ENCODE measurements around the gene ATP1A3.
"Not testable (repeated sequence)": the region's sequence is repeated elsewhere in the genome, so short reads cannot be mapped to it uniquely, and the experiment has no call there.

The ATP1A3 gene

GRCh38 chr19:41993612-41994483 lies at the start of gene ATP1A3:
Gene ATP1A3, minus strand, starts transcription at chr19:41994230. Its CDS starts 154 bp downstream, at chr19:41994076.
- no peak for FAIRE-seq
- DNase-seq (ENCODE audit: low spot score): peak; percentile 4

DNA sequence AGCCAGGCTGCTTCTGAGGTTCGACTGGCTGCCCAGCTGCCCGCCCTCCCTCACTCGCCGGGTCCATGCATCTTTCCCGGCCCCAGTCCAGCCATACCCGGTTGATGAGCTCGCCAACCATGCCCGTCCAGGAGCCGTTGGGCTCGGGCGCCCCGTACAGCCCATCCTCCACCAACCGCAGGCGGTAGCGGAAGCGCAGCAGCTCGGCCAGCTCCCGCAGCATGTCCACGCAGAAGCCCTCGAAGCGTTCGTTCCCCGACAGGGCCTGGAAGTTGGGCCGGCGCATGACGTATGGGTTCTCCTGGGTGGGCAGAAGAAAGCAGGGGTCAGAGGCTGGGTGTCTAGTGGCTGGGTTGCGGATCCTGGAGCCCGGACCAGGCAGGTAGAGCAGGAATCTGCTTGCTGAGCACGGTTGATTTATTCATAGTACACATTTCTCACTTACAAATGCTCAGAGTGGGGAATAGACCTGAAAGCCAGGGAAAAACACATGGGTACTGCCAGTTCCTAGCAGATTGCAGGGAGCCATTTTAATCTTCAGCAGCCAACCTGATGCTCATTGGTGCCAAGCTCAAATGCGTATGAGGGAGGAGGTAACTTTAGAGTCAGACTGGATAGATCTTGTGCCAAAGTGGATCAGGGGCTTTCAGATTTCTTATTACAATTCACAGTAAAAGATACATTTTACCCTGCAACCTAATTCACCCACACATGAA lies 48.6 kb upstream of the ATP1A3 start:
- DNase-seq (ENCODE audit: low spot score): no peak
- FAIRE-seq: no peak

DNA sequence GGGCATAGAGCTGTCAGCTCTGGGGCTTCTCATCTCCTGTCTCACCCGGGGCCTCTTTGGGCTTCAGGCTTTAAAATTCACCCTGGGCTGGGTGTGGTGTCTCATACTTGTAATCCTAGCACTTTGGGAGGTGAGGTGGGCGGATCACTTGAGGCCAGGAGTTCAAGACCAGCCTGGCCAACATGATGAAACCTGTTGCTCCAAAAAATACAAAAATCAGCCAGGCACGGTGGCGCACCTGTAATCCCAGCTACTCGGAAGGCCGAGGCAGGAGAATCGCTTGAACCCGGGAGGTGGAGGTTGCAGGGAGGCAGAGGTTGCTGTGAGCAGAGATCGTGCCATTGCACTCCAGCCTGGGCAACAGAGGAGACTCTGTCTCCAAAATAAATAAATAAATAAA lies 46.5 kb upstream of the ATP1A3 start:
- FAIRE-seq: not testable (repeated sequence)

GRCh38 chr19:42040031-42040430 lies 46.0 kb upstream of the ATP1A3 start:
- FAIRE-seq: no peak
- DNase-seq (ENCODE audit: low spot score): no peak

More for the DNA sequence above, 46.5 kb upstream of the ATP1A3 start:
- not testable (repeated sequence) for DNase-seq (ENCODE audit: low spot score)

DNA sequence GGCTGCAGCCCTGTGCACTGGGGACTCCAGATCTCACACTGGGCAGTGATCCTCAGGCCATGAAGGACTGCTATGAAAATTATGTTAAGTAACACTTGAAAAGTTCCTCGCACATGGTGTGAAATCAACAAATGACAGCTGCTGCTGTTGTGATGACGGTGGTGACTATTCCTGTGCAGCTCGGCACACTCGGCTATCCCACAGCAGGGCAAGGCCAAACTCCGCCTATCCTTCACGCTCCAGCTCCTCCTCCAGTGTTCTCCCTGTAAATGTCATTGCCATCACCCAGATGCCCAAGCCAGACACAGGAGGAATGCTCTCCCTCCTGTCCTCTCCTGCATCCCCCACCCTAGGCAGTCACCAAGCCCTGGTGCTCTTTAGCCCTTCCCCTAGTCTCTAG lies 44.6 kb upstream of the ATP1A3 start:
- FAIRE-seq: no peak
- DNase-seq (ENCODE audit: low spot score): no peak

DNA sequence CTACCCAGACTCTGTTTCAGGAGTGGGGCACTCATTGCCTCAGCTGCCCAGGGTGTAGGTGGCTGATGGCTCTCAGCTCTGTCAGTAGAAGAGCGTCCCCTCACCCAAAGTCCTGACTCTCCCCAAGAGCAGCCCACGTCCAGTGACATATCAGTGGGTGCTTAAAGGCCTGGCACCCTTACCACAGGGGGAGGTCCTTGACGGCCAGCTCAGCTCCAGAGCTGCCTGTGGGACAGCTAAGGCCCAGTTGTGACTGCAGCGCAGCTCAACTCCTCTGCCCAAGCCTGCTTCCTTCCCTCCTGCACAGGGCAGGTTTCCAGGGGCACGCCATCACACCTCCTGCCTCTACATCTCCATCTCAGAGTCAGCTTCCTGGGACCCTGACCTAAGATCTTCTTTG lies 43.6 kb upstream of the ATP1A3 start:
- DNase-seq (ENCODE audit: low spot score): no peak
- no peak for FAIRE-seq

GRCh38 chr19:42034640-42035391 lies 40.8 kb upstream of the ATP1A3 start:
- peak; percentile 61 for DNase-seq (ENCODE audit: low spot score)
- FAIRE-seq: not testable (repeated sequence)

GRCh38 chr19:42033413-42033812 lies 39.4 kb upstream of the ATP1A3 start:
- DNase-seq (ENCODE audit: low spot score) (no peak), FAIRE-seq (no peak)

- no peak for FAIRE-seq
- DNase-seq (ENCODE audit: low spot score): peak; percentile 7
Observed at GRCh38 chr19:42032431-42032830, 38.4 kb upstream of the ATP1A3 start.

- FAIRE-seq (no peak), DNase-seq (ENCODE audit: low spot score) (no peak)
Observed at GRCh38 chr19:42030645-42031440, 36.8 kb upstream of the ATP1A3 start.

- FAIRE-seq (no peak), DNase-seq (ENCODE audit: low spot score) (no peak)
Observed at GRCh38 chr19:42028304-42029216, 34.5 kb upstream of the ATP1A3 start.

GRCh38 chr19:42024622-42025111 lies 30.6 kb upstream of the ATP1A3 start:
- no peak for DNase-seq (ENCODE audit: low spot score)
- no peak for FAIRE-seq

- no peak for DNase-seq (ENCODE audit: low spot score)
- FAIRE-seq: no peak
Observed at GRCh38 chr19:42023943-42024260, 29.9 kb upstream of the ATP1A3 start.

DNA sequence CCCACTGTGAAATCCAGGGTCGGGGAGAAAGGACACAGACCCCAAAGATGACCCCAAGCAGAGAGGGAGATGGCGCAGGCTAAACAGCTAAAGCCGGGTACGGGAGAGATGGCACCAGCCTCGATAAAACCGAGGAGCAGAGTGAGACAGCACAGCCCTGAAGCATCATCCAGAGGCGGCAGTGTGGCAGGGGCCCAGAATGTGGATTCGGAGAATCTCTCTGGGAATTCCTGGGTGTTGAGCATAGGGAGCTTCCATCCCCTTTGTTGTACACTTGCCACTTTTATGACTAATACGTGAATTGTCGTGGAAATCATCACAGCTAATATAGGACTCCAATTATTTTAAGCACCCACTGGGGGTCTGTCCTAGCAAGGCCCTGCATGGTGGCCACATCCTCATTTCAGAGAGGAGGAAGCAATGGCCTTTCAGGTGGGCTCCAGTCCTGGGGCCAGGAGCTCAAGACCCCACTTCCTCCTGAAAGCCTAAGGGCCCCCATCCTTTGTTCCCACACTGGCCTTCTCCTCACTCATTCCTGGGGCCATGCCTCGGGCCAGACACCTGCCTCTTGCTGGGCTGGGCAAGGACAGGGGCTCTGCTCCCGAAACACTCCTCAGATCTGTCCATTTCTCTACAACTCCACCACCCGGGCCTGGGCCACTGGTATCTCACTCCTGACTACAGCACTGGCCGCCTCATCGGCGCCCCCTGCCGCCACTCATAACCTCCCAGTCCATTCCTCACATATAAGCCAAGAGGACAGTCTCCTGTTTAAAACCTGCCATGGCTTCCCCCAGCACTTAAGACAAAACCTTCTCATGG lies 29.3 kb upstream of the ATP1A3 start:
- no peak for FAIRE-seq

DNA sequence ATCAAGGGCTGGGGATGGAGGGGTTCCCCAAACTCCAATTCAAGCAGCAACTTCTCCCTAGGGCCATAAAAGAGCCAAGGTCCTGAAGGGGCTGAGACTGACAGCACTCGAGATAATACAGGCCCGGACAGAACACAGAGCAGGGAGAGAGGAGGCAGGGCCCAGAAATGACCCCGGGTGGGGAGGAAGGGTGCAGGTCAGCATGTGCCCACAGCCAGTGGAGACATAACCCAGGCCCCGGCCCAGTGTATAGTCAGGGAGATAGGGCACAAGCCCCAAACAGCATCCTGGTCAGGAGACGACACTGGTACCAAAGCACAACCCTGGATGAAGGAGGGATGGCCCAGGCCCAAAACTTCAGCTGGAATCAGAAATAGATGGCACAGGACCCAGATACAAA lies 28.6 kb upstream of the ATP1A3 start:
- DNase-seq (ENCODE audit: low spot score): no peak
- FAIRE-seq: no peak

More for the DNA sequence above, 29.3 kb upstream of the ATP1A3 start:
- no peak for DNase-seq (ENCODE audit: low spot score)

GRCh38 chr19:42021185-42021584 lies 27.2 kb upstream of the ATP1A3 start:
- DNase-seq (ENCODE audit: low spot score) (no peak), FAIRE-seq (no peak)

DNA sequence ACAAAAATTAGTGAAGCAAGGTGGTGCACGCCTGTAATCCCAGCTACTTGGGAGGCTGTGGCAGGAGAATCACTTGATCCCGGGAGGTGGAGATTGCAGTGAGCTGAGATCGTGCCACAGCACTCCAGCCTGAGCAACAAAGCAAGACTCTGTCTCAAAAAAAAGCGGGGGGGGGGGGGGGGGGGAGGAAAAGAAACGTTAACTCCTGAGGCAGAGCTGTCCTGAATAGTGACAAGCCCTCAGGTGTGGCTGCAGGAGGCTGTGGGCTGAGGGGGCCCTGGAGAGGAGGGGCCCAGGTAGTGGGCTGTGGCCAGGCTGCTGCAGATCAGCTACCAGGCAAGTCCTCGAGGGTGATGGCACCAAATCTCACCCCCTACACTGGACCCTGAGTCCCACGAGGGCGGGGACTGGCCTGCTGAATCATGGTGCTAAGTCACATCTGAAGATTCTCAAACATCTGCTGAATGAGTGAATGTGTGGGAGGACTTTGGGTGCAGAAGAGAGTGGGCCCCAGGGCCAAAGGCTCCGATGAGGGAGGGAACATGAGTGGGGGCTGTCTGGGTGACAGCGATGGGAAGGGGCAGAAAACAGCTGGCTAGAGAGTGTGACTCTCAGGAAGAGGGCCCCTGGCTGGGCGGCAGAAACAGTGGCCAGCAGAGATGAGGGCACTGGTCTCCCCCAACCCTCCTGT lies 24.6 kb upstream of the ATP1A3 start:
- DNase-seq (ENCODE audit: low spot score) (no peak), FAIRE-seq (no peak)

GRCh38 chr19:42017040-42017439 lies 23.0 kb upstream of the ATP1A3 start:
- no peak for FAIRE-seq
- no peak for DNase-seq (ENCODE audit: low spot score)
